GM23338 (cell line): ENCODE data around the gene APBA2.

ENCODE experiments used
- EZH2 ChIP-seq: fragments of 200-600 bp; sonication (generic); IDR thresholded peaks from one replicate; pipeline ENCODE4 v1.8.0; 2017; ENCODE audit warnings: antibody characterized with exemption, mild to moderate bottlenecking, low read depth; ENCODE audit not compliant: unreplicated experiment
- EZH2phosphoT487 ChIP-seq: fragments of 200-600 bp; sonication (generic); IDR thresholded peaks from one replicate; pipeline ENCODE4 v1.8.1; 2018; ENCODE audit warnings: antibody characterized with exemption; ENCODE audit not compliant: unreplicated experiment
- JUNB ChIP-seq: IDR thresholded peaks from one replicate; pipeline ENCODE4 v1.6.1; 2016; ENCODE audit warnings: antibody characterized with exemption; ENCODE audit not compliant: unreplicated experiment
- POLR2AphosphoS5 ChIP-seq: IDR thresholded peaks from 2 replicates; pipeline ENCODE4 v1.6.1; 2016; ENCODE audit warnings: antibody characterized with exemption, low read depth
- TF ChIP-seq, protein P1 (sequence below), 2 experiments: fragments of 200-600 bp in 1 of 2; sonication (generic) in 1 of 2; conservative IDR thresholded peaks; 2 replicates each; pipeline versions ENCODE4 v1.5.1 to v1.6.1; 2016 to 2017; ENCODE audit warnings: antibody characterized with exemption in 2 of 2, low read depth in 2 of 2, mild to moderate bottlenecking in 2 of 2, moderate library complexity in 1 of 2

DNA sequence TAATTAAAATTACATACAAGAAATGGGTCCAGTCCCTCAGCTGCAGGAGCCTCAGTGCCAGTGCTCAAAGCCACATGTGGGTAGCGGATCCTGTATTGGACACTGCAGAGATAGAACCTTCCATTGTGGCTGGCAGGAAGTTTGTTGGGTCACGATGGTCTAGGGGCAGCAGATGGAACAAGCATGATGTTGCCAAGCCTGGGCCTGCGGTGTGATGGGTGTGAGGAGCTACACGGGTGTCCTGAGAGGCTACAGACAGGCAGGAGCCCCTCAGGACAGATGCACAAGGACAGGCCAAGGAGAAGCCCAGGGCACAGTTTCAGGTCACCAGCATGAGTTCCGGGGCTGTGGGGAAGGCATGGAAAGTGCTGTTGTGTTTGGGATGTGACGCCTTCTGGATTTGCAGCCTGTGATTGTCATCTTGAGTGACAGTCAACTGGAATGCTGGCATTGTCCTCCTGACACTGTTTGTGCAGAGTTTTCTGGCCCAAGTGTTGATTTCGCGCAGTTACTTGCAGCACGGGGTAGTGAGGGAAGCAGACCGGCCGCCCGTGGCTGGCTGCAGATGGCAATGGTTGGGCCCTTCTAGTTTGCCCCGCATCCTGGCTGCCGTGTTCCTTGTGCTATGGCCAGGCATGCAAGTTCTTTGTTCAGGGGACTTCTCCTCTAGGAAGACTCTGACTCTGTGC is 206.7 kb downstream of the APBA2 start:
- TF ChIP-seq, protein P1, sequence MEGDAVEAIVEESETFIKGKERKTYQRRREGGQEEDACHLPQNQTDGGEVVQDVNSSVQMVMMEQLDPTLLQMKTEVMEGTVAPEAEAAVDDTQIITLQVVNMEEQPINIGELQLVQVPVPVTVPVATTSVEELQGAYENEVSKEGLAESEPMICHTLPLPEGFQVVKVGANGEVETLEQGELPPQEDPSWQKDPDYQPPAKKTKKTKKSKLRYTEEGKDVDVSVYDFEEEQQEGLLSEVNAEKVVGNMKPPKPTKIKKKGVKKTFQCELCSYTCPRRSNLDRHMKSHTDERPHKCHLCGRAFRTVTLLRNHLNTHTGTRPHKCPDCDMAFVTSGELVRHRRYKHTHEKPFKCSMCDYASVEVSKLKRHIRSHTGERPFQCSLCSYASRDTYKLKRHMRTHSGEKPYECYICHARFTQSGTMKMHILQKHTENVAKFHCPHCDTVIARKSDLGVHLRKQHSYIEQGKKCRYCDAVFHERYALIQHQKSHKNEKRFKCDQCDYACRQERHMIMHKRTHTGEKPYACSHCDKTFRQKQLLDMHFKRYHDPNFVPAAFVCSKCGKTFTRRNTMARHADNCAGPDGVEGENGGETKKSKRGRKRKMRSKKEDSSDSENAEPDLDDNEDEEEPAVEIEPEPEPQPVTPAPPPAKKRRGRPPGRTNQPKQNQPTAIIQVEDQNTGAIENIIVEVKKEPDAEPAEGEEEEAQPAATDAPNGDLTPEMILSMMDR (conservative IDR thresholded peaks at IDR 0.05; ENCODE audit: low read depth in 2 of 2): no peak
- TF ChIP-seq EZH2phosphoT487 (no peak), POLR2AphosphoS5 (no peak), EZH2 (no peak), JUNB (no peak)
